Ectodermal cell (in vitro differentiated cells): ENCODE data around the gene TRABD.

Experiments used
- H3K27ac ChIP-seq: 2 replicates; pipeline ENCODE4 v1.7.0; 2013; ENCODE audit warnings: mild to moderate bottlenecking, low read depth, low read length; ENCODE audit not compliant: insufficient read depth, poor library complexity, severe bottlenecking
- H3K27me3 ChIP-seq: 2 replicates; pipeline ENCODE4 v1.7.0; 2013; ENCODE audit warnings: mild to moderate bottlenecking, low read length; ENCODE audit not compliant: insufficient read depth, control insufficient read depth, poor library complexity, severe bottlenecking
- H3K36me3 ChIP-seq: one replicate; pipeline ENCODE4 v1.7.0; 2013; ENCODE audit warnings: low read length; ENCODE audit not compliant: control insufficient read depth, insufficient read depth
- H3K4me1 ChIP-seq: one replicate; pipeline ENCODE4 v1.7.0; 2013; ENCODE audit warnings: low read length; ENCODE audit not compliant: control insufficient read depth, insufficient read depth
- H3K4me3 ChIP-seq: 2 replicates; pipeline ENCODE4 v1.7.0; 2013; ENCODE audit warnings: low read depth, low read length, control low read depth; ENCODE audit not compliant: insufficient read depth
- H3K9me3 ChIP-seq: 2 replicates; pipeline ENCODE4 v1.7.0; 2013; ENCODE audit warnings: mild to moderate bottlenecking, low read length, moderate library complexity; ENCODE audit not compliant: control insufficient read depth
- WGBS, 2 experiments: methylation state at CpG; one replicate each; pipeline ENCODE4 v1.1.7; 2013; ENCODE audit warnings: missing lambda C conversion rate in 2 of 2; 5-methylcytosine and 5-hydroxymethylcytosine counted together

TRABD gene

DNA sequence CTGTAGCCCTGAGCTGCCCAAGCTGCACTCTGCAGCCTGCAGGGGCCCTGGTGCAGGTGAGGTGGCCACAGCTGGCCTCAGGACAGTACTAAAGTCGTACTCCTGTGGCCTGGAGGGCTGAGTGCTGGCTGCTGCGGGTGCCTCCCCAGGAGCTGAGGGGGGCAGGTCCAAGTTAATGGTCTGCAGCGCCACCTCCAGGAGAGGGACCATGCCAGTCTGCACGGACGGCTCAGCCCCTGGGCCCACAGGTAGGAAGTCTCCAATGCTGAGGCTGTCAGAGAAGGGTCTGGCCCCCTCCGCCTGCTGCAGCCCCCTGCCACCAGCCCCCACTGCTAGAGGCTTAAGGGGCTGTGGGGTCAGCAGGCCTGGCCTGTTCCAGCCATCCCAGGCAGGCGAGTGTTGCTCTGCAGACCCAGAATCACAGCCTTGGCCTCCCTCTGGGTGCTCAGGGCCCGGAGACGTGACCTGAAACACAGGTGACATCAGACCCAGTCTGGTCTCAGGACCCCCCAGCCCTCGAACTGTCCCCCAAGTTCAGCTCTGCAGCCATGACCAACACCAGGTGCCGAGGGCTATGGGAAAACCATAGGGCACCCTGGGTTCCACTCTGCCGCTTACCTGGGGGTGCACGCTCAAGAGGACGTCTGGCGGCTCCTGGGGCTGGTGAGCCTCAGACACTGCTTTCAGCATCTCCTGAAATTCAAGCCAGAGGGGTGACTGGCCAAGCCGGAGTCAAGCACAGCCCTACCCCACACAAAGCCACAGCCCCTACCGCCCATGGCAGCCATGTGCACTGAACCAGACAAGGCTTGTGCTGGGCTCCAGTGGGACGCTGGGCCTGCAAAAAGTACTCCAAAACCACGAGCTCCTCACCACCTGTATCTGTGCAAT lies 35.9 kb downstream of the TRABD start:
- 94 to 95% methylated on average over 19 of the region's 19 CpGs for WGBS, 2 experiments
- peaks cover 44% of the 10 kb centered on the region for H3K36me3 ChIP-seq

DNA sequence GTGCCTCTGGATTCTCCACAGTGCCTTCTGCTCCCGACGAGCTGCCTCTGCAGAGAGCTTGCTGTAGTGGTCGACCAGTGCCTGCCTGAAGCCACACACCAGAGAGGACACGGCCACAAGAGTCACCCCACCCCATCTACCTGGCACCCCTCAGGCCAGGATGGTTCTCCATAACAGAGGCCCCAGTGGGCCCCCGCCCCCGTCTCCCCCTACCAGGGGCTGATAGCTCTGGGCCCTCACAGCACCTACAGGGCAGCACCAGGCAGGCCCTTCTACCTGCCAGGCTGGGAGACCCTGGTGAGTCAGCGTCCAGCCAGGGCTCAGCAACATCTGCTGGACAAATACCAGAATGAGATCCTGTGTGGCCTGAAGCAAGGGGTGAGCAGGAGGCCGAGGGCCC lies 36.8 kb downstream of the TRABD start:
- 95% methylated on average over 8 of the region's 8 CpGs for WGBS, 2 experiments

More for the DNA sequence above, 35.9 kb downstream of the TRABD start:
- no peak overlapping the region for H3K4me3 ChIP-seq
- H3K9me3 ChIP-seq, result no peaks in the 10 kb centered on the region
- no peaks in the 10 kb centered on the region for H3K4me1 ChIP-seq
- H3K27me3 ChIP-seq, result no peaks in the 10 kb centered on the region
- no peak overlapping the region for H3K27ac ChIP-seq

DNA sequence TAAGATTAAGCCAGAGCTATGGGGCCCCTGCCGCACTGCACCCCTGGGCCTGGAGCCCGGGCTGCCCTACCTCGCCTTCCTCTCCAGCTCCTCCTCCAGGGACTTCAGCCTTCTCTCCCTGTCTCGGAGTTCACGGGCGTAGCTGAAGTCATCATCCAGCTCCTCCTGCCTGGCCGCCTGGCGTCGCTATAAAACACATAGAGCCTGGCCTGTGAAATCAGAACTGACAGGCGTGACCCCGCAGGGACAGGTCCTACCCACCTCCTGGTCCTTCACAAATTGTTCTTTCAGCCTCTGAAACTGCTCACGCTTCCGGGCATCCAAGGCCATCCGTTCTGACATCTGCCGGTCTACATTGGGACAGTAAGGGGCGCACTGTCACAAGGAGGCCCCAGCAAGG lies 38.4 kb downstream of the TRABD start:
- H3K27ac ChIP-seq, result no peak overlapping the region
- no peaks in the 10 kb centered on the region for H3K9me3 ChIP-seq
- peaks cover 32% of the 10 kb centered on the region for H3K36me3 ChIP-seq
- H3K4me3 ChIP-seq, result no peak overlapping the region
- H3K4me1 ChIP-seq, result no peaks in the 10 kb centered on the region
- no peaks in the 10 kb centered on the region for H3K27me3 ChIP-seq
- 95 to 96% methylated on average over 16 of the region's 16 CpGs for WGBS, 2 experiments

More for the DNA sequence above, 36.8 kb downstream of the TRABD start:
- Histone ChIP-seq H3K9me3 (no peaks in the 10 kb centered on the region), H3K4me3 (no peak overlapping the region), H3K36me3 (peaks cover 35% of the 10 kb centered on the region), H3K27me3 (no peaks in the 10 kb centered on the region), H3K27ac (no peak overlapping the region), H3K4me1 (no peaks in the 10 kb centered on the region)

DNA sequence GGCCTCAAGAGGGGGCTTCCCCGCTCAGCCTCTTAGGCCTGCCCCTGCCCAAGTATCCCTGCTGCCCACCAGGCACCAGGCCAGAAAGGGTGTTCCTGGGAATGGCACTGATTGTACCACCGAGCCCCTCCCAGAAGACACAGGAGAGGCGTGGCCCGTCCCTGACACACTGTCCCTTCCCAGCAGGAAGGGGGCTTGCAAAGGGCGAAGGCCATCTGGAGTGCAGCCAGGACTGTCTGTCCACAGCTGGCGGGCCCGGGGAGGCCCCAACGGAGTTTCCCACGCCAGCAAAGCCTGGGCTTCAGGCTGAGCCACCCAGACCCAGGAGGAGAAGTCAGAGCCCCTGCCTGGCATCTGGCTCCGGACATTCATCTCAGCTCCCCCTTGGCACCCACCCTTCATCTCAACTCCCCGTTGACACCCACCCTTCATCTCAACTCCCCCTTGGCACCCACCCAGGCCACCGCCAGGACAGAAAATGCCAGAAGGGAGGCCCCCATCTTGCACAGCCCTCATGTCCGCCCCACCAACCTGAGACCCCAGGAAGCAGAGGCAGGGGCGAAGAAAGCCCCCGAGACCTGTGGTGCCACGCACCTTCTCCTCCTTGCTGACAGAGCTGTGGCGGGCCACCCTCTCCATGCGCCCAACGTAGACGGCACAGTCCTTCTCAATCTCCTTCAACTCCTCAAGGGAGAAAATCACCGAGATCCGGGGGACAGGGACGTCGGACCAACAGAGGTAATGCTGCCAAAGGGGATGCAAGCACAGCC lies 39.7 kb downstream of the TRABD start:
- H3K36me3 ChIP-seq, result peaks cover 31% of the 10 kb centered on the region
- WGBS, 2 experiments, result 94% methylated on average over 24 of the region's 24 CpGs

DNA sequence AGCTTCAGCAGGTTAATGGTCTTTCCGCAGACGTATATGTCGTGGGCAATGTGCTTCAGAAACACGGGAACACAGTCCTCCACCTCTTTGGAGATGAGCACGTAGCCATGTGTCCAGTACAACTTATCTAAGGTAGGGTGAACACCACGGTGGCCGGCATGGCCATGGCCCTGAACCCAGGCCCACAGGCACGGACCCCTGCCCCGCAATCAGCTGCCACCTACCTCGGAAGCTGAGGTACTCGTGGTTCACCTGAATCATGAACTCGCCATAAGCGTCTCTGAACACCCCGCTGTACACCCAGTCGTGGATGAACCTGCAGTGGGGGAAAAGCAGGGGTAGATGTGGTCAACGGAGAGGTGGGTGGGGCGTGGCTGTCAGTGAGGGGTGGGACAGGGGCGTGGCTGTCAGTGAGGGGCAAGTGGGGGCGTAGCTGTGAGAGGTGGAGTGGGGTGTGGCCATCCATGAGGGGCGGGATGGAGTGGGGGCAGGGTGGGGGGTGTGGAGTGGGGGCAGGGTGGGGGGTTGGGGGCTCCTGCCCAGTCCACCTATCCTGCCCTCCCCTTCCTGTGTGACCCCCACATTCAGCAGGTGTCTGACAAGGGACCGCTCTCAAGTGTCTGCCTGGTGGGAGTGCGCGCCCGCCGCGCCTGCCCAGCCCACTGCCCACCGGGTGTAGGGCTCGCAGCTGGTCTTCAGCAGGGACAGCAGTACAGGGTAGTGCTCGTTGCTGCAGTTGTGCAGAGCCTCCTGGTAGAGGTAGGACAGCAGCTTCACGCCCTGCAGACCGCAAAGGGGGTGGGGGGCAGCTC lies 40.6 kb downstream of the TRABD start:
- no peaks in the 10 kb centered on the region for H3K9me3 ChIP-seq
- H3K4me1 ChIP-seq, result no peaks in the 10 kb centered on the region
- H3K4me3 ChIP-seq, result no peak overlapping the region
- WGBS, 2 experiments, result 95 to 96% methylated on average over 29 to 30 of the region's 31 CpGs
- no peak overlapping the region for H3K27ac ChIP-seq
- peaks cover 22% of the 10 kb centered on the region for H3K36me3 ChIP-seq
- no peaks in the 10 kb centered on the region for H3K27me3 ChIP-seq

More for the DNA sequence above, 39.7 kb downstream of the TRABD start:
- Histone ChIP-seq H3K27ac (no peak overlapping the region), H3K4me3 (no peak overlapping the region), H3K4me1 (no peaks in the 10 kb centered on the region), H3K27me3 (no peaks in the 10 kb centered on the region), H3K9me3 (no peaks in the 10 kb centered on the region)

DNA sequence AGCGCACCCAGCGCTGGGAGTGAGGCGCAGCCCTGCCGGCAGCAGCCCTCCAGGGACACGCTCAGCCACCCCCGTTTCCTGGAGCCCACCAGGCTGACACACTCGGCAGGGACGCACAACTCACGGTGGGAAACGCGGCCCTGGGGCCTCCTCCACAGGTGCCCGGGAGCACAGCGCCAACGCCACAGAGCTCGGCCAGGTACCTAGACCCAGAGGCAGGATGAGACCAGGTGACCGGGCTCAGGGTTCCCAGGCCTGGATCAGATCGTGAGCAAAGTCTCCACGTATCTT lies 41.1 kb downstream of the TRABD start:
- H3K36me3 ChIP-seq, result peaks cover 21% of the 10 kb centered on the region
- no peaks in the 10 kb centered on the region for H3K4me1 ChIP-seq
- no peaks in the 10 kb centered on the region for H3K9me3 ChIP-seq
- no peaks in the 10 kb centered on the region for H3K27me3 ChIP-seq
- no peak overlapping the region for H3K4me3 ChIP-seq
- H3K27ac ChIP-seq, result no peak overlapping the region
- 95% methylated on average over 18 of the region's 18 CpGs for WGBS, 2 experiments

DNA sequence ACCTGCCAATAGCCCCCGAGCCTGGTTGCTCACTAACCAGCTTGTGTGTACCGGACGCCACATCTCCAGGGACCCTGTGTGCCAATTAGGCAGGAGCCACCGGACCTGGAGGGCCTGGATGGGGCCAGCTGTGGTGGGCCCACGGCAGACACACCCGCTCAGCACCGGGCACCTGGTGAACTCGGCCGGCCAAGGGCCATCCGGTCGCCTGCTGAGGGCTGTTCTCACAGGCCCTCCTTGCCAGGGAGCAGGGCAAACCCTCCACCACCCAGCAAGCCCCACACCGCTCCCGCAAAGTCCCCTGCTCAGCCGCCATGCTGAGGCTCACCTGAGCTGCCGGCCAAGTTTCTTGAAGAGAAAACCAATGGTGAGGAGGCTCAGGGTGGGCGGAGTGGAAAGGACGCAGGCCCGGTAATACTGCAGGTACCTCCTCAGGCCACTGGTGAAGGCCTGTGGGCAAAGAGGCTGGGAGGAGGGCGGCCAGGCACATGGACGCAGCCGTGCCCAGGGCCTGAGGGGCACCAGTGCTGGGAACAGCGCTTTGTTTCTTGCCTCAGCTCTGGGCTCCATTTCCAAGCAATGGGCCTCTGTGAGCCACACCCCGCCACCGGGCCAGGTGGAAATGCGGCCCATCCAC lies 42.0 kb downstream of the TRABD start:
- H3K27ac ChIP-seq, result no peak overlapping the region
- H3K4me1 ChIP-seq, result no peaks in the 10 kb centered on the region
- no peak overlapping the region for H3K4me3 ChIP-seq
- H3K9me3 ChIP-seq, result no peaks in the 10 kb centered on the region
- 93% methylated on average over 25 of the region's 25 CpGs for WGBS, 2 experiments
- H3K36me3 ChIP-seq, result peaks cover 21% of the 10 kb centered on the region
- no peaks in the 10 kb centered on the region for H3K27me3 ChIP-seq

DNA sequence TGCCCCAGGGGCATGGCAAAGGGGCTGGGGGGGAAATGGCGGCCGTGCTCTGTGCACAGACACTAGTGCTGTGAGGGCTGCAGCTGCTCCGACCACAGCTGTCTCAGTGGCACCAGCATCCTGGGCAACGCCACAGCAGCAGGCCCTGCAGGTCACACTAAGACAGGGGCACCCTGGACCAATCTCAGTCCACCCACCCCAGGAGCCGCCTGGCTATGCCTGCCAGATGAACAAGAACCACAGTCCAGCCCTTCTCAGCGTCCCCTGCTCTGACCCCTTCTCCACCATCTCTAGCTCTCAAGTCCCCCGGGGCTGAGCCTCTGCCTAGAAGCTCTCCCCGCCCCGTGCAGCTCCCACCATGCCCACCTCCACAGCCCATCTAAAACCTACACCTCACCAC lies 42.7 kb downstream of the TRABD start:
- WGBS, 2 experiments, result 92 to 93% methylated on average over 9 of the region's 9 CpGs
- peaks cover 14% of the 10 kb centered on the region for H3K36me3 ChIP-seq
- H3K27me3 ChIP-seq, result no peaks in the 10 kb centered on the region

DNA sequence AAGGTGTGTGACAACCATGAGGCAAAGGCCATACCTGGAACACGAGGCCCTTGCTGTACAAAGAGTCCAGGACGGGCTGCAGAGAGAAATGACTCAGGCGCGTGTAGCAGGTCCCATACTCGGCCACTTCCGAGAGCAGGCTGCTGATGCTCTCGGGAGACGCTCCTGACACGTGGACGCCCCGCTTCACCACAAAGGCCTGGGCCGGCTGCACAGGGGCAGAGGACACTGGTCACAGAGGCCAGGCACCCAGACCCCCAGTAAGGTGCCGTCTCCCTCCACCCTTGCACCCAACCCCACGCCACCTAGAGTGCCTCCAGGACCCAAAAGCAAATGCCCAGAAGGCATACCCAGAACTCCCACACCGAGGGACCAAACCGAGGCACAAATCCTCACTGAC lies 43.7 kb downstream of the TRABD start:
- Histone ChIP-seq H3K4me1 (no peaks in the 10 kb centered on the region), H3K27ac (no peak overlapping the region), H3K4me3 (no peak overlapping the region), H3K9me3 (no peaks in the 10 kb centered on the region), H3K36me3 (peaks cover 7% of the 10 kb centered on the region), H3K27me3 (no peaks in the 10 kb centered on the region)
- WGBS, 2 experiments, result 96% methylated on average over 16 of the region's 16 CpGs

More for the DNA sequence above, 42.7 kb downstream of the TRABD start:
- H3K4me3 ChIP-seq, result no peak overlapping the region
- H3K4me1 ChIP-seq, result no peaks in the 10 kb centered on the region
- no peak overlapping the region for H3K27ac ChIP-seq
- no peaks in the 10 kb centered on the region for H3K9me3 ChIP-seq
